ENCODE measurements around the gene NHLH2. TPM values are rescaled to one million over a fixed set of nuclear protein-coding genes. Genes with fewer than 3 reads are reported as not detected.

NHLH2 gene
- total RNA-seq, 4 donors from 2014 or later, result not detected

DNA sequence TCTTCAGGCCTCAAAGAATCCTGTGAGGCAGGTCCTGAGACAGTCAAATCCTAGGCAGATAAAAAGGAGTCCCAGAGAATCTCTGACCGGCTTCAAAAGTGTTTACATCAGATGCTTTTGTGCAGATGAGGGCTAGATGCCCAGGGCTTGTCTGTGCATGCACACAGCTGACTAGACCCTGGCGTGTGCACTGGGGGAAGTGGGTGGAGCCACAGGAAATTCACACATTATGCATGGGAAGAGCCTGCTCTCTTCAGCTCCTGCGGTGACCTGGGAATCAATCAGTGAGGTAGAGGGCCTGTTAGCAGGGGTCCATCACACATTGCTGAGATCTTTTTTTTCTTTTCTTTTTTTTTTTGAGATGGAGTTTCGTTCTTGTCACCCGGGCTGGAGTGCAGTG lies 36.6 kb upstream of the NHLH2 start:
- TF ChIP-seq, protein P1, sequence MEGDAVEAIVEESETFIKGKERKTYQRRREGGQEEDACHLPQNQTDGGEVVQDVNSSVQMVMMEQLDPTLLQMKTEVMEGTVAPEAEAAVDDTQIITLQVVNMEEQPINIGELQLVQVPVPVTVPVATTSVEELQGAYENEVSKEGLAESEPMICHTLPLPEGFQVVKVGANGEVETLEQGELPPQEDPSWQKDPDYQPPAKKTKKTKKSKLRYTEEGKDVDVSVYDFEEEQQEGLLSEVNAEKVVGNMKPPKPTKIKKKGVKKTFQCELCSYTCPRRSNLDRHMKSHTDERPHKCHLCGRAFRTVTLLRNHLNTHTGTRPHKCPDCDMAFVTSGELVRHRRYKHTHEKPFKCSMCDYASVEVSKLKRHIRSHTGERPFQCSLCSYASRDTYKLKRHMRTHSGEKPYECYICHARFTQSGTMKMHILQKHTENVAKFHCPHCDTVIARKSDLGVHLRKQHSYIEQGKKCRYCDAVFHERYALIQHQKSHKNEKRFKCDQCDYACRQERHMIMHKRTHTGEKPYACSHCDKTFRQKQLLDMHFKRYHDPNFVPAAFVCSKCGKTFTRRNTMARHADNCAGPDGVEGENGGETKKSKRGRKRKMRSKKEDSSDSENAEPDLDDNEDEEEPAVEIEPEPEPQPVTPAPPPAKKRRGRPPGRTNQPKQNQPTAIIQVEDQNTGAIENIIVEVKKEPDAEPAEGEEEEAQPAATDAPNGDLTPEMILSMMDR (IDR thresholded peaks at IDR 0.05; ENCODE audit: low read depth), result no peak

DNA sequence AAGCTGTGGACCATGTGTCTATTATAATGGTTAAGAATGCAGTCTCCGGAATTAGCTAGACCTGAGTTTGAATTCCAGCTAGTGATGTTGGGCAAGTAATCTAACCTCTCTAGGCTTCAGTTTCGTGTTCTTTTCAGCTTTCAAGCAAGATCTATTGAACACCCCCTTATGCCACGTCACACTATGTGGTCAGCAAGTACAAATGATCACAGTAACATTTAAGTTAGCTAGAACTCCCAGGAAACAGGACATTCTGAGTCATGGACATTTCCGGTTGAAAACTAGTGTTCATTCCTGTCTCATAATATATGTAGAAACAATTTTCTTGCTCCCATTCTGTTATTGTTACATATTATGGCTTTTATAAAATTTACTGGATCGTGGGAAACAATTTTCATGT lies 34.0 kb upstream of the NHLH2 start:
- TF ChIP-seq, protein P1 (IDR thresholded peaks at IDR 0.05; ENCODE audit: low read depth), result no peak

DNA sequence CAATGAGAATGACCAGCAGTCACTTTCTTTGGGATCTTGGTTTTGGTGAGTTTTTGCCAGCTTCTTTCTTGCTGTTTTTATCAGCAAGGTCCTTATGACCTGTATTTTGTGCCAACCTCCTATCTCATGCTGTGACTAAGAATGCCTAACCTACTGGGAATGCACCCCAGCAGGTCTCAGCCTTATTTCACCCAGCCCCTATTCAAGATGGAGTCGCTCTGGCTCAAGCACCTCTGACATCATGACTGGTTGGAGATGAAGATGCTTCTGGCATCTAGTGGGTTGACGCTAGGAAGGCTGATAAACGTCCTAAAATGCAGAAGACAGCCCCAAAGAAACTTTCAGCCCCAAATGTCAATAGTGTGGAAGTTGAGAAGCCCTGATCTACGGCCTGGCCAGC lies 33.6 kb upstream of the NHLH2 start:
- TF ChIP-seq, protein P1 (IDR thresholded peaks at IDR 0.05; ENCODE audit: low read depth), result no peak

DNA sequence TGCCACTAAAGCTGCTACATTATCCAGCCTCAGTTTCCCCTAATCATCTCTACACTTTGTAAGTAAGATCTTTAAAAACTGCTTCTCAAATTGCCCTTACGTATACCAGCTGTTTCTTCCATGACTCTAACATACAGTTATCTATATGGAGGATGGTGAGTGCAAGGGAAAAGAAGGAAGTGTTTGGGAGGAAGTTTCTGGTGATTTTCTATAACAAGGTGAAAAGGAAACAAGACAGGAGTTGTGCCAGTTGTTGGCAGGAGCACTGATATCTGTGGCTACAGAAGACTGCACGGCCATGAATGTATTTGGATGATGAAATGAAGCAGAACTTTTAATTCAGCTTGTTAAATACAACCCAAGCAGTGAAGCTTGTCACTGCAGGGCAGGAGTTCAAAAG lies 32.3 kb upstream of the NHLH2 start:
- TF ChIP-seq, protein P1 (IDR thresholded peaks at IDR 0.05; ENCODE audit: low read depth), result no peak

DNA sequence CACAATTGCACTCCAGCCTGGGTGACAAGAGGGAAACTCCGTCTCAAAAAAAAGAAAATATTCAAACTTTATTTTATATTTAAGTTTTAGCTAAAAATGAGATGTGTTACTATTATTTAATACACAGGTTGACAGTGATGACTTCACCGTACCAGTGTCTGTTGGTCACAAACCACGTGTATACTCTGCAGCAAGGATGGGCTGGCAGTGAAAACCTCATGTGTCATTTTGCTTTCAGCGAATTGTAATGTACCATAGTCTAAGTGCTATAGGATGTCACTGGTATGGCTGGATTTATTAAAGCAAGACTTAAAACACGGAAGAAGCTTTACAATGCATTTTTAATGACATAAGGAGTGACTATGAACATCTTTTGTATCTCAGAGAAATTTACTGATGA lies 28.1 kb upstream of the NHLH2 start:
- TF ChIP-seq, protein P1 (IDR thresholded peaks at IDR 0.05; ENCODE audit: low read depth), result no peak

DNA sequence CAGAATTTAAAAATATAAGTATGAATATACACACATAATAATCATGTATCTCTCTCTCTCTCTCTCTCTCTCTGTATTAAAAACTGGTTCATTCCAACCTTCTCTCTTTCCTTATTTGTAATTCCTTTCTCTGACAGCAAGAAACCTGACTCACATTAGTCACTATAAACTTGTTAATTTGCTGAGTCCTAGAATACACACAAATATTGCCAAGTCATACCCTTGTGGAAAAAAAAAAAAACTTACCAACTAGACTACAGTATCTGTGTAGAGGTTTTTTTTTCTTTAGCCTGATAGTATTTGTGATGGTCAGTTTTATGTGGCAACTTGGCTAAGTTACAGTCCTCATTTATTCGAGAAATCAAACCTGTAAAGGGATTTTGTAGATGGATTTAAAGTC lies 26.3 kb upstream of the NHLH2 start:
- TF ChIP-seq, protein P1 (IDR thresholded peaks at IDR 0.05; ENCODE audit: low read depth), result no peak

DNA sequence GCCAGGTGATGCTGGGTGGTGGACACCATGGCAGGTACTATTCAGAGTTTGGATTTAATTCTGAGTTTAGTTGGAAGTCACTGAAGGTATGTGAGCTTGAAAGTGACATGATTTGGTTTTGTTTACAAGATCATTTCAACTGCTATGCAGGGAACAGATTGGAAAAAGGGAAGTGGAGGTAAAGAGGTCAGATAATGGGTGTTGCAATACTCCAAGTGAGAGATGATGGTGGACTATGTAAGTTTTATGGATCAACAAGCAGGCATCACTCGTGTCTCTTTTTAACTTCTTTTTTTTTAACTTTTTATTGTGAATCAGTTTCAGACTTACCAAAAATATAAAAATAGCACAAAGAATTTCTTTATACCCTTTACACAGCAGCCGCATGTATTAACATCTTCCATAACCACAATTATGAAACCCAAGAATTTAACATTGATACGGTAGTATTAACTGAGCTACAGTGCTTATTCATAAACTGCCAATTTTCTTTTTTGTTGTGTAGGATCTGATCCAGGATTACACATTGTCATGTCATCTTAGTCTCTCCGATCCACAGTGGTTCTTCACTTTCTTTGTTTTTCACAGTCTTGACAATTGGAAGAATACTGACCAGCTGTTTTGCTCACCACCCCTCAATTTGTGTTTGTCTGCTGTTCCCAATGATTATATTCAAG lies 24.9 kb upstream of the NHLH2 start:
- TF ChIP-seq, protein P1 (IDR thresholded peaks at IDR 0.05; ENCODE audit: low read depth), result no peak

All from subcutaneous adipose tissue (tissue), 4 donors.